Bronchial epithelial cell (primary cell): ENCODE data around the gene PRKG1. TPM values are rescaled to one million over a fixed set of nuclear protein-coding genes. Genes with fewer than 3 reads are reported as not detected.

Source experiments
- DNase-seq: peaks from one replicate; pipeline ENCODE4 v3.0.0-alpha.2; 2010; ENCODE audit warnings: low read depth
- FAIRE-seq: peaks from 2 replicates; lab custom pipeline; 2011; peaks lifted over from hg19 to GRCh38; lab: Jason Lieb, UNC
- H3K27me3 ChIP-seq: 2 replicates; pipeline ENCODE4 v1.5.1; 2011; ENCODE audit warnings: low read length; ENCODE audit not compliant: control insufficient read depth, insufficient read depth
- H3K36me3 ChIP-seq: 2 replicates; pipeline ENCODE4 v1.5.1; 2011; ENCODE audit warnings: low read length; ENCODE audit not compliant: control insufficient read depth, insufficient read depth
- H3K4me3 ChIP-seq: 2 replicates; pipeline ENCODE4 v1.5.1; 2011; ENCODE audit warnings: mild to moderate bottlenecking, low read depth, low read length, control low read depth
- CTCF ChIP-seq: IDR thresholded peaks from 2 replicates; pipeline ENCODE4 v1.5.1; 2011; ENCODE audit warnings: mild to moderate bottlenecking, moderate library complexity, low read length, control low read depth, inconsistent platforms; ENCODE audit not compliant: insufficient read depth, severe bottlenecking
- total RNA-seq: library from RNA; depleted of rRNA; stranded (reverse); fragments of >200 nt; gene quantifications from 2 replicates; pipeline ENCODE4 v1.2.1, GENCODE V29; 2014

Gene PRKG1
- total RNA-seq, 1 donor from 2014 or later = 0.26 TPM

DNA sequence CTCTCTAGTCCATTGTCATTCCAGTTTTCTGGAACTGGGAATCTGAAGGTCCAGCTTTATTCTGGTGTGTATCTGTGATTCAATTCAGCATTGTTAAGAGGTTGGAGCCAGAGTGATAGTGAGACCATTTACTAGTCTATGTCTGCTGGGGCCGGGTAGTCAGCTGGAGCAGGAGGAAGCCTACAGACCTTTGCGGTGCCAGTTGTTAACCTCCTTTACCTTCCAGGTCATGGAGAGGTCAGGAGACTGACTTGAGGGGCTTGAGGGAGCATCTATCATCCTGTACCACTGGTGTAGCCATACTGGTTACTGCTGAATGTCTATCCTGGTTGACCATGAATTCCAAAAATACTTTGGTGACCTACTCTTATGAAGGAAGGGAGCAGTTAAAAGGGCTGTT is 634.3 kb downstream of the PRKG1 start:
- no peak overlapping the region for H3K4me3 ChIP-seq
- H3K27me3 ChIP-seq = no peaks in the 10 kb centered on the region
- TF ChIP-seq CTCF = no peak
- H3K36me3 ChIP-seq = no peaks in the 10 kb centered on the region
- DNase-seq (no peak), FAIRE-seq (no peak)

GRCh38 chr10:51709324-51709972 is 635.2 kb downstream of the PRKG1 start:
- peak; percentile 7 for FAIRE-seq
- no peaks in the 10 kb centered on the region for H3K36me3 ChIP-seq
- no peaks in the 10 kb centered on the region for H3K27me3 ChIP-seq
- no peak for DNase-seq
- TF ChIP-seq CTCF = no peak
- no peak overlapping the region for H3K4me3 ChIP-seq

- Histone ChIP-seq H3K27me3 (no peaks in the 10 kb centered on the region), H3K36me3 (no peaks in the 10 kb centered on the region), H3K4me3 (no peak overlapping the region)
- no peak for TF ChIP-seq CTCF
- DNase-seq (no peak), FAIRE-seq (no peak)
These were observed 637.2 kb downstream of the PRKG1 start for GRCh38 chr10:51711519-51711891.

- TF ChIP-seq CTCF = no peak
- FAIRE-seq = no peak
- peak; percentile 66 for DNase-seq
These were observed 642.7 kb downstream of the PRKG1 start for GRCh38 chr10:51716981-51717380.

DNA sequence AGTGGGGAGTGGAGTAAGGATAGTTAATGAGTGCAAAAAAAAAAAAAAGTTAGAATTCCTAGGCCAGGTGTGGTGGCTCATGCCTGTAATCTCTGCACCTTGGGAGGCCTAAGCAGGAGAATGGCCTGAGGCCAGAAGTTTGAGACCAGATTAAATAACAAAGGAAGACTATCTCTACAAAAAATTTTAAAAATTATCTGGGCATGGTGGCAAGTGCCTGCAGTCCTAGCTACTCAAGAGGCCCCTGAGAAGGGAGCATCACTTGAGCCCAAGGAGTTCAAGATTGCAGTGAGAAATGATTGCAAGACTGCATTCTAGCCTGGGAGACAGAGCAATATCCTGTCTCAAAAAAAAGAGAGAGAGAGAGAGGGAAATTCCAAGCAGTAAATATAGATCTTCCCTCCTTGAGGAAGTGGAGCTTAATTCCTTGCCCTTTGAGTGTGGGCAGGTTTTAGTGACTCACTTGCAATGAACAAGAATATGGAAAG is 644.6 kb downstream of the PRKG1 start:
- DNase-seq (peak; percentile 85), FAIRE-seq (no peak)
- Histone ChIP-seq H3K4me3 (no peak overlapping the region), H3K36me3 (no peaks in the 10 kb centered on the region), H3K27me3 (no peaks in the 10 kb centered on the region)
- no peak for TF ChIP-seq CTCF

More at GRCh38 chr10:51716981-51717380, 642.7 kb downstream of the PRKG1 start:
- H3K27me3 ChIP-seq = no peaks in the 10 kb centered on the region
- no peaks in the 10 kb centered on the region for H3K36me3 ChIP-seq
- H3K4me3 ChIP-seq = no peak overlapping the region

DNA sequence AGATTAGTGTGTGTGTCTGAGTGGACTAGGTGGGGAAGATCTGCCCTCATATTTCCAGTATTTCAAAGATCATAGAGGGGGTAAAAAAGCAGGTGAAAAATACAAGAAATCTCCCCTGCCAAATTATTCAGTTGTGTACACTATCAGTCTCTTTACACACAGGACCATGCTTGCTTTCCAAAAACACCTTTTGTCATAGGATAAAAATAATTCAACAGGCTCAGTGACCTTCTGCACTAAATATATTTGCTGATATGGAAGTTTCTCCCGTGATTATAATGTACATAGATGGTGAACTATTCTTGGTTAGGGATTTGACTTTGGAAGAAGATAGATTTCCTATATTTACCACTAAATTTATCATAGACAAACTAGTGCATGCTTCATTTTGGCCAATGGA is 649.8 kb downstream of the PRKG1 start:
- TF ChIP-seq CTCF = no peak
- FAIRE-seq (no peak), DNase-seq (no peak)
- no peaks in the 10 kb centered on the region for H3K27me3 ChIP-seq
- H3K36me3 ChIP-seq = no peaks in the 10 kb centered on the region
- no peak overlapping the region for H3K4me3 ChIP-seq
